SHP77 (cell line): ENCODE results near the gene TMEM222.
"Not testable (repeated sequence)": the region's sequence is repeated elsewhere in the genome, so short reads cannot be mapped to it uniquely, and the experiment has no call there.

Experiments
- DNase-seq, 2 experiments: peaks; one replicate each; lab custom pipeline; 2025; lab: John Stamatoyannopoulos, UW

TMEM222 gene

DNA sequence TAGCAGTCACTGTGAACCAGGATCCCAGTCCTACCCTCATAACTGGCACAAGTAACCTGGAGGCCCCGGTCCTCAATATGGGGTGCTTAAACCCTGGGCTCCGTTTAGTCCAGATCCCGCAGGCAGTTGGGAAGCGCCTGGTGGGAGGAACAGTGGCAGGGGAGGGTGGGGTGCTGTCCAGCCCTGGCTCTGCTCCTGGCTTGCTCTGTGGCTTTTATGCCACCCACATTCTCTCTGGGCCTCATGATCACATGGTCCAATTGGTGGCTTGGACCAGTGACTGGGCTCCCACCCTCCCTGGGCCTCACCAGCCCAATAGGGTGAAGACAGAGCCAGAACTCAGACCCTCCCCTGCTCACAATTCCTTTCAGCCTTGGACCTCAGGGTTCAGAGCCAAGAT, 58.3 kb downstream of the TMEM222 start:
- DNase-seq, result no peak

DNA sequence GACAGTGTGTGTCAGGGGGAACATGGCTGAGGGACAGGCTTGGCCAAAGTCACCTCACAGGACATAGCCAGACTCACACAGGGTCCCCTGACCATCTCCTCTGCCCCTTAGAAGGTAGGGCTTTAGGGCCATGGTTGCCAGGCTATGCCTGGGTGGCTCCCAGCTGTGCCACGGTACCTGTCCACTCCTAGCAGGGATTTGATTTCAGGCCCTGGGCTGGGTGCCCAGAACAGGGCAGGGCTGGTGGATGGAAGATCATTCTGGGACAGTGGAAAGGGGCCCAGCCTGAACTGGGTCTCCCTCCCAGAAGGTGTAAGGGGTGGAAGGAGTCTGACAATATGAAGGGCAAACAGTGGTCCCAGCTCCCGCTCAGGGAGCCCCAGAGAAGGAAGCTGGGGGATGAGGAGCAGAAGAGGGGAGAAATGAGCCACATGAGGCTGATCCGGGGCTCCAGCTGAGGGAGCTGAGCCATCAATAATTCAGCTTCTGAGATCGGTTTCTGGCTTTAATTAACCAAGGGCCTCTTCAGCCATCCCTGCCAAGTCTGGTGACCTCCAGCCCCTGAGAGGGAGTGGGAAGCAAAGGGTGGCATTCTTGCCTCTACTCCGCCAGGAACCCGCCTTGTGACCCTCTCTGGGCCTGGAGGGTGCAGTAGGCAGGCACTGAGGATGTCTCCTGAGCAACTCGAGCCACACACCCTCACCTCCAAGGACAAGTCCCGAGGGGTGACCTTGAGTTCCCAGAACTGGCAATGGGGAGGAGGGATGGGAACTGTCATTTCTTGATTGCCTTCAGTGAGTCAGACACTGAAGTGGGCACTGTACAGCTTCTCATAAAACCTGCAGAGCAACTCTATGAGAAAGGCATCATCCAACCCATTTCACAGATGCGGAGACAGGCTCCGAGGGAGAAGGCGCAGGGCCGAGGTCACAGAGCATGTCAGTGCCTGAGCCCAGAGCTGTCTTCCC, 59.1 kb downstream of the TMEM222 start:
- no peak for DNase-seq

DNA sequence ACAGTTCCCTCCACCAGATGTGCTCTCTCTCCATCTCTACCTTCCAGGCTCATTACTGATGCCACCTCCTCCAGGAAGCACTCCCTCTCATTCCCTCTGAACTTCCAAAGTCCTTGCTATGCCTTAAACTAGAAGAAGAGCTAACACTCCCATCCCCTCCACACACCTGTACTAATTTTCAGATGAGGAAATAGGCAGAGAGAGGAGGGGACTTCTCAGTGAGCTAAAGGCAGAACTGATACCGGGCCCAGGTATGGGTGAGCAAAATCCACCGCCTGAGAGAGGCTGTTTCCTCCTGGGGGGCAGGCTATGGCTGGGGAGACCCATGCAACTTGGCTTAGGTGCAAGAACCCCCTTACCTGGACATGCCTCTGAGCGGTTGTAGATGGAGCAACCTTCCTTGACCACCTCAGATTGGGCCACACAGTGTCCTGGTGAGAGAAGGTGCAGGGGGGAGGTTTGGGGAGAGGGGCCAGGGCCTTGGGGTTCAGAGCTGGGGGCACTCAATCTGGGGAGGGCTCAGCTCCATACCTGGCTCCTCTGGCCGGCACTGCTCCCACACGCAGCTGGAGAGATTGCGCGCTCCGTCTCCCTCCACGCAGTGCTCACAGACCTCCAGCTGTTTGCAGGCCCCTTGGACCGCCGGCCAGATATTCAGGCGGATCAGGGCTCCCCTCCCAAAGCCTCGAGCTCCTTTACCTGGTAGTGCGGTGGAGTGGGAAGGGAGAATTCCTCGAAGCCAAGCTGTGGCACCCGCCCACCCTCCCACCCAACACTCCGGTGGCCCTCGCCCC, 60.2 kb downstream of the TMEM222 start:
- no peak for DNase-seq

DNA sequence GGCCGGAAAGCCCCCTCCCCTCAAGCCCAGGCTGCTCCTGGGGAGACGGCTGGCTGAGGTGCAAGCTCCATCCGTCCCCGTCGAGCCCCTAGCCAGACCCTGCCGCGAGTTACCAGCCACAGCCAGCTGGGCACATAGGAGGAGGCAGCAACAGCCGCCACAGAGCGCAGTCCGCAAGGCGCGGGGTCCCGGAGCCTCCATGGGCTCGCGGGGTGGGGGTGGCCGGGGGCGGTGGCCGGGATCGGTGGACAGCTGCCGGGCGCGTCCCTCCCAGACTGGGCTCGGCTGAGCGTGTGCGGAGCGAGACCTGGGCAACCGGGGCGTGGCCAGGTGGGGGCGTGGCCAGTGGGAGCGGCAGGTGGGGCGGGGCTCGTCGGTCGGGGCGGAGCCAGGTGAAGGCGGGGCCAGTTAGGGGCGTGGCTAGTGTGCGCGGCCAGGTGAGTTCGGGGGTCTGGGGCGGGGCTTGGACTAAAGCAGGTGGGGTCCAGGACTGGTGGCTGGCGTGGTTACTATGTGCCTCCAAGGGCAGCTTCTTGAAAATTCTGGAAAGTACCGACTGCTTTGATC, 61.2 kb downstream of the TMEM222 start, which contains the start of gene CD164L2:
Gene CD164L2 (minus strand): TSS at position 295 of the 567 bp plus-strand sequence. CDS start 94 bp downstream, at position 201.
- no peak for DNase-seq

DNA sequence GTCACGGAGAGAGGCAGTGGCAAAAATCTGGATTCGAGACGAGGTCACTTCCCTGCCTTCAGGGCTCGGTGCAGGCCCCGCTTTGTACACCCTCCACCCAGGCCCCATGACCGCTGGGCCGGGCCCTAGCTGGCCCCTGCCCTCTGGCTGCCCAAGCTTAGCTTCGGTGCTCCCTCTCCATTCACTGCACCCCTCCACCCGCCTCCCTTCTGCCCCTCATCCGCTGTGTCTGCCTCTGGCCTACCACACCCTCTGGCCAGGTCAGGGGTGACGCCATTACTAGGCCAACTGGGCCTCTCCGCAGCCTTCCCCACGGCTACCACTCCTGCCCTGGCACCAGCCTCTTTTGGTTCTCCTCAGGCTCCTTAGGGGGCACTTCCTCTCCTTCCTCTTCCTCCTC, 61.7 kb downstream of the TMEM222 start:
- DNase-seq, result no peak

DNA sequence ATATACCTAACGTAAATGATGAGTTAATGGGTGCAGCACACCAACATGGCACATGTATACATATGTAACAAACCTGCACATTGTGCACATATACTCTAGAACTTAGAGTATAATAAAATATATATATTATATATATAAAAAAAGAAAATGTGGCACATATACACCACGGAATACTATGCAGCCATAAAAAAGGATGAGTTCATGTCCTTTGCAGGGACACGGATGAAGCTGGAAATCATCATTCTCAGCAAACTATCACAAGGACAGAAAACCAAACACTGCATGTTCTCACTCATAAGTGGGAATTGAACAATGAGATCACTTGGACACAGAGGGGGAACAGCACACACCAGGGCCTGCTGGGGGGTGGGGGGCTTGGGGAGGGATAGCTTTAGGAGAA, 62.8 kb downstream of the TMEM222 start:
- not testable (repeated sequence) for DNase-seq
